ENCODE measurements around the gene IP6K1. TPM values are rescaled to one million over a fixed set of nuclear protein-coding genes. Genes with fewer than 3 reads are reported as not detected.
A peak's percentile ranks its signal among the peaks of the same experiment; 100 is the strongest.

The IP6K1 gene
- total RNA-seq, 1 donor = 29.6 TPM

GRCh38 chr3:49747792-49748480 is 38.4 kb downstream of the IP6K1 start:
- no peak overlapping the region for H3K4me3 ChIP-seq (ENCODE audit: low read depth, low read length)
- DNase-seq (ENCODE audit: low read depth) = peak; percentile 61
- TF ChIP-seq CTCF (IDR thresholded peaks at IDR 0.05; ENCODE audit: insufficient read depth, low read length) = no peak

GRCh38 chr3:49745986-49746385 is 40.4 kb downstream of the IP6K1 start:
- peak; percentile 62 for DNase-seq (ENCODE audit: low read depth)
- peak; percentile 17 for TF ChIP-seq CTCF (IDR thresholded peaks at IDR 0.05; ENCODE audit: insufficient read depth, low read length)
- no peak overlapping the region for H3K4me3 ChIP-seq (ENCODE audit: low read depth, low read length)

GRCh38 chr3:49740427-49740826 is 45.9 kb downstream of the IP6K1 start:
- H3K4me3 ChIP-seq (ENCODE audit: low read depth, low read length) = no peak overlapping the region
- no peak for DNase-seq (ENCODE audit: low read depth)
- no peak for TF ChIP-seq CTCF (IDR thresholded peaks at IDR 0.05; ENCODE audit: insufficient read depth, low read length)

- H3K4me3 ChIP-seq (ENCODE audit: low read depth, low read length) = no peak overlapping the region
- TF ChIP-seq CTCF (IDR thresholded peaks at IDR 0.05; ENCODE audit: insufficient read depth, low read length) = no peak
- DNase-seq (ENCODE audit: low read depth) = no peak
Measured at GRCh38 chr3:49738067-49738713, 48.2 kb downstream of the IP6K1 start.

- no peak for DNase-seq (ENCODE audit: low read depth)
- no peak for TF ChIP-seq CTCF (IDR thresholded peaks at IDR 0.05; ENCODE audit: insufficient read depth, low read length)
Measured at GRCh38 chr3:49734752-49735151, 51.6 kb downstream of the IP6K1 start.

GRCh38 chr3:49733551-49733950 is 52.8 kb downstream of the IP6K1 start:
- no peak for DNase-seq (ENCODE audit: low read depth)

More at GRCh38 chr3:49734752-49735151, 51.6 kb downstream of the IP6K1 start:
- no peak overlapping the region for H3K4me3 ChIP-seq (ENCODE audit: low read depth, low read length)

More at GRCh38 chr3:49733551-49733950, 52.8 kb downstream of the IP6K1 start:
- H3K4me3 ChIP-seq (ENCODE audit: low read depth, low read length) = no peak overlapping the region
- no peak for TF ChIP-seq CTCF (IDR thresholded peaks at IDR 0.05; ENCODE audit: insufficient read depth, low read length)

Data from fibroblast of the aortic adventitia (primary cell).